GM18517 (cell line): ENCODE data around the gene ZNF217.
"Not testable (repeated sequence)": the region's sequence is repeated elsewhere in the genome, so short reads cannot be mapped to it uniquely, and the experiment has no call there.

Experiments
- ATAC-seq: cut with Tn5 transposase; IDR thresholded peaks from one replicate; pipeline ENCODE4 v1.9.1; 2021; ENCODE audit warnings: mild to moderate bottlenecking, moderate library complexity; ENCODE audit not compliant: unreplicated experiment

ZNF217 gene

DNA sequence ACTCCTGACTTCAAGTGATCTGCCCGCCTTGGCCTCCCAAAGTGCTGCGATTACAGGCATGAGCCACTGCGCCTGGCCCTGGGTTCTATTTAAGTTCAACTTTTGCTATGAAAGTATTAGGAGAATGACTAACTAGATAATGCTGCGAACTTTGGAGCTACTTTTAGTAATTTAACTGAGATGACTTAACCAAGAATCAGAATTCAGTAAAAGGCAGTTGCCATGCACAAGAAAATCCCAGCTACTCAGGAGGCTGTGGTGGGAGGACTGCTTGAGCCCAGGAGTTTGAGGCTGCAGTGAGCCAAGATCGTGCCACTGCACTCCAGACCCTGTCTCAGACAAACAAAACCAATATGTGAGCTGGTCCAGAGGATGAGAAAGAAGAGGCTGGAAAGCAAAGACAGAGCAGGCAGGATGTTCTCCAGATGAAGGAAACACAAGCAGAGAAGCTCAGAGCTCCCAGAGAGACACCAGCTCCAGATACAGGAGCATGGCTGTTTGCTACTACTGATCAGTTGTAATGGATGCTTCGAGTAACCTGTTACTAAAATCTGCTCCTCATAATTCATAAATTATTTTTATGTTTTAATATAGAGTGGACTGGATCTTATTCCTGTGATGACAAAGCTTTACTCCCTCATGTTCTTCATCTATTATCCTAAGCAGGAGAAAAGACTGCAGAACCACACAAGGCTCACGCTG lies 23.9 kb downstream of the ZNF217 start:
- ATAC-seq: no peak

DNA sequence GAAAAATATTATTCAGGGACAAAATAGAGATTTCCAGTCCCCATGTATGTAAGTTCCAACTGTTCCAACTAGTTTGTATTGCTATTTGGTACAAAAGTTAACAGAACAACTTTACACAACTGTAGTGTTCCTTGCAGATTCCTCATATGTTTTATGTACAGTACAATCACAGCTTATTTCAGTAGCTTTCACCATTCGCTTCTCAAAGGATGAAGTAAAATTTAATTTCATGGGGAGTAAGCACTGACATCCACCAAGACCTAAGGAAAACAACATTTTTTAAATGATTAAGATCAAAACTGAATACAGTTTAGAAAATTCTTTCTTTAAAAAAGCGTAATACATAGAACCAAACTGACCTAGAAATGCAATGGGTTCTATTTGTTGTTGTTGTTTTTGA lies 24.6 kb downstream of the ZNF217 start:
- no peak for ATAC-seq

DNA sequence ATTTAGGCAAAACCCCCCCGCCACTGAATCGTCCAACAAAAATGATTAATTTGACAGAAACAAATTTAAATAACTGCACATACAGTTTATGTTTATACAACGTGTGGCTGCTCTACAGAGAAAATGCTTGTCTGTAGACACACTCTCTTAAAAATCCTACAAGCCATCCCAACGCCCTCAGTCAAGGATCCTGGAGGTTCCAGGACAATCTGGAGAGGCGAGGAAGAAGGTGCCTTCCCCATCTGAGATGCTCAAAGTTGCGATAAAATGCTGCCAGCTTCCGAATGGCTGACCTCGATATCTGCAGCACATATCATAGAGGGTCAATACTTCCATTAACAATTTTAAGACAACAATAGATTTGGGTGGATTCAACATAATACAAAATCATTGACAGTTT lies 25.3 kb downstream of the ZNF217 start:
- no peak for ATAC-seq

DNA sequence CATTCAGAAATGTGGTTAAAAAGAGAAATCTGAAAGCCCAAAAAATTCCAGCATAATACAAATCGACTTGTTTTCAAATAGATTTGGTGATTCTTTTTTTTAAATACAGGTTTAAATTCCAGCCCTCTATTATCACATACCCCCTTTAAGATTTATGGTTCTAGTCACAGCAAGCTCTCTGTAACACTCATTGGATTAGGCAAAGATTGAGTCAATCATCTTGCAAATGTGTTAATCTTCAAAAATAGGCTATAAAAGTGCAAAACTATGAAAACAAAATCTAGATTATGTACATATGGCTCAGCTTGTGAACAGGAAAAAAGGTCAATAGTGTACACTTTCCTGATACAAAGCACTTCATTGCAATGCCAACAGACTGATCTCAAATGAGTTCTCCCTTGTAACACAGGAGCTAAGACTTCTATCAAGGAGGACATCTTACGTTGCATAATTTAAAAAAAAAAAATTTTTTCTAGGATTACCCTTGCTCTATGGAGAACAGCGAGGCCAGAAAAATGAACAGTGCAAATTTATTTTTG lies 26.2 kb downstream of the ZNF217 start:
- no peak for ATAC-seq

DNA sequence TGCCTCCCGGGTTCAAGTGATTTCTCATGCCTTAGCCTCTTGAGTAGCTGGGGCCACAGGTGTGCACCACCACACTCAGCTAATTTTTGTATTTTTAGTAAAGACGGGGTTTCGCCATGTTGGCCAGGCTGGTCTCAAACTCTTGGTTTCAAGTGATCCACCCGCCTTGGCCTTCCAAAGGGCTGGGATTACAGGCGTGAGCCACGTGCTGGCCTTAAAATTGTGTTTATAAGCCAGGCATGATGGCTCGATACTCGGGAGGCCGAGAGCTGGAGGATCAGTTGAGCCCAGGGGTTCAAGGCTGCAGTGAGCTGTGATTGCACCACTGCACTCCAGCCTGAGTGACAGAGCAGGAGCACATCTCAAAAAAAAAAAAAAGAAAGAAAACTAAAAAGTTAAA lies 27.0 kb downstream of the ZNF217 start:
- not testable (repeated sequence) for ATAC-seq

DNA sequence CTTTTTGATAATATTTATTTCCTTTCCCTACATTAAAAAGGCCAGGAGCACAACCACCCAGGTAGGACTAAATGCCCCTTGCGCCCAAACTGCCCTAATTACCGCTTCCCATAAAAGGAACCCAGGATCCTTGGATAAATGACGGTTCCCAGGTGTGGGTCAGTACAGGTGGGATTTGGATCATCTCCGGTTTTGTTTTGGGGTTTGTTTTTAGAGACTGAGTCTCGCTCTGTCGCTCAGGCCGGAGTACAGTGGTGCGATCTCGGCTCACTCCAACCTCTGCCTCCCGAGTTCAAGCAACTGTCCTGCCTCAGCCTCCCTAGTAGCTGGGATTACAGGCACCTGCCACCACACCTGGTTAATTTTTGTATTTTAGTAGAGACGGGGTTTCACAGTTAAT lies 28.4 kb downstream of the ZNF217 start:
- no peak for ATAC-seq

DNA sequence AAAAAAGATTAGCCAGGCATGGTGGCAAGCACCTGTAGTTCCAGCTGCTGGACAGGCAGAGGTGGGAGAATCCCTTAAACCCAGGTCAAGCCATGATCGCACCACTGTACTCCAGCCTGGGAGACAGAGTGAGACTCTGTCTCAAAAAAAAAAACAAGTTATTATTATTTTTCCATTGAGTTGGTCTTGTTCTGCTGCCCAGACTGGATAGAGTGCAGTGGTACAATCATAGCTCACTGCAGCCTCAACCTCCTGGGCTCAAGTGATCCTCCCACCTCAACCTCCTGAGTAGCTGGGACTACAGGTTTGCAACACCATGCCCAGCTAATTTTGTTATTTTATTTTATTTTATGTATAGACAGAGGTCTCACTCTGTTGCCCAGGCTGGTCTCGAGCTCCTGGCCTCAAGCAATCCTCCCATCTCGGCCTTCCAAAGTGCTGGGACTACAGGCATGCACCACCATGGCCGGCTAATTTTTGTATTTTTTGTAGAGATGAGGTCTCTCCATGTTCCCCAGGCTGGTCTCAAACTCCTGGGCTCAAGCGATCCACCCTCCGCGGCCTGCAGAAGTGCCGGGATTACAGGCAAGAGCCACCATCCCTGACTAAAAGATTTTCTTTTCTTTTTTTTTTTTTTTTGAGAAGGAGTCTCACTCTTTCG lies 31.4 kb downstream of the ZNF217 start:
- not testable (repeated sequence) for ATAC-seq

DNA sequence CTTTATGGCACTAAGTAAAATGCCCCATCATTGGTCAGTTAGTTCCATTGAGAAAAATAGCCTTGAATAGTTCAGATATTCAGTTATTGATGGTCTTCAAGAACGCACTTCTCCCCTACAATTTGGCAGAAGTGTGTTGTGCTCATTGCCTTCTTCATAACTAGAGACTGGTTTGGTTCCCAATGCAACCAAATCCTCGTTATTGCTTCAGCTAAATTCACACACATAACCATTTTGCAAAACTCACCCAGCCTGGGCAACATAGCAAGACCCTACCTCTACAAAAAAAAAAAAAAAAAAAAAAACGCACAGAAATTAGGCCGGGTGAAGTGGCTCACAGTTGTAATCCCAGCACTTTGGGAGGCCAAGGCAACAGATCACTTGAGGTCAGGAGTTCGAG lies 32.1 kb downstream of the ZNF217 start:
- ATAC-seq: no peak

DNA sequence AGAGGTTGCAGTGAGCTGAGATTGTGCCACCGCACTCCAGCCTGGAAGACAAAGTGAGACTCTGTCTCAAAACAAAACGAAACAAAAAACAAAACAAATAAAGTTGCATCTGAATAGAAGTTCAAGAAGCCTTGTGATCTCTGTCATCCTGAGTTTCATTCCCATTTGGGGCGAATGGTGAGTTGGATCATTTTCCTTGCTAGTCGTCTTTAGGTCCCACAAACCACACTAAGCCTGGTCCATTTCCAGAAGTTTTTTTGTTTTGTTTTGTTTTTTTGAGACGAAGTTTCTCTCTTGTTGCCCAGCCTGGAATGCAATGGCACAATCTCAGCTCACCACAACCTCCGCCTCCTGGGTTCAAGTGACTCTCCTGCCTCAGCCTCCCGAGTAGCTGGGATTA lies 33.8 kb downstream of the ZNF217 start:
- ATAC-seq: no peak

DNA sequence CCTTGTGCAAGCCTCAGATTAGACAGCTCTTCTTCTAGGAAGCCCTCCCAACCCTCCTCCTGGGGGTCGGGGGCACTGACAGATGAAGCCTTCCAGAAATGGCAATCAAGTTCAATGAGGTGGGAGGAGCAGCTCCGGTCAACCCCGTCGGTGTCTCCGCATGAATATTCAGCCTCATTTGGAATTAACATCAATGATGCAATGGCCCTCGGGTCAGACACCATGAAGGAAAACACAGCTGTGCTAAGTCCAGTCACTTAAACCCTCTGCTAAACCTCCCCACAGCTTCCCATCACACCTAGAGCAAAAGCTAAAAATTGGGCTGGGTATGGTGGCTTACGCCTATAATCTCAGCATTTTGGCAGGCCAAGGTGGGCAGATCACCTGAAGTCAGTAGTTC lies 36.5 kb downstream of the ZNF217 start:
- ATAC-seq: no peak

DNA sequence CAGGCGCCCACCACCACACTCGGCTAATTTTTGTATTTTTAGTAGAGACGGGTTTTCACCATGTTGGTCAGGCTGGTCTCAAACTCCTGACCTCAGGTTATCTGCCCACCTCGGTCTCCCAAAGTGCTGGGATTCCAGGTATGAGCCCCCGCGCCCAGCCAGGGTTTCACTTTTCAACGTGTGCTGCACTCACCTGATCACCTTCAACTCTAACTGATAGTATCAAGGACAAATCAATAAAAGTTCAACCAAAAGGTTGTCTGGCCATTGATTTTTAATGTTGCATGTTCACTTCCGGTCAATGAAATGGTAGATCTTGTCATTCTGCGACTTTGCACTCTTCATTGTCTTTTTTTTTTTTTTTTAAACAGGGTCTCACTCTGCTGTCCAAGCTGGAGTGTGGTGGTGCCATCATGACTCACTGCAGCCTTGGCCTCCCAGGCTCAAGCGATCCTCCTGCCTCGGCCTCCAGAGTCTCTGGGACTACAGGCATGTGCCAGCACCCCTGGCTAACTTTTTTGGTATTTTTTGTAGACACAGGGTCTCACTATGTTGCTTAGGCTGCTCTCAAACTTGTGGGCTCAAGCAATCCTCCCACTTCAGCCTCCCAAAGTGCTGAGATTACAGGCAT lies 37.3 kb downstream of the ZNF217 start:
- no peak for ATAC-seq

DNA sequence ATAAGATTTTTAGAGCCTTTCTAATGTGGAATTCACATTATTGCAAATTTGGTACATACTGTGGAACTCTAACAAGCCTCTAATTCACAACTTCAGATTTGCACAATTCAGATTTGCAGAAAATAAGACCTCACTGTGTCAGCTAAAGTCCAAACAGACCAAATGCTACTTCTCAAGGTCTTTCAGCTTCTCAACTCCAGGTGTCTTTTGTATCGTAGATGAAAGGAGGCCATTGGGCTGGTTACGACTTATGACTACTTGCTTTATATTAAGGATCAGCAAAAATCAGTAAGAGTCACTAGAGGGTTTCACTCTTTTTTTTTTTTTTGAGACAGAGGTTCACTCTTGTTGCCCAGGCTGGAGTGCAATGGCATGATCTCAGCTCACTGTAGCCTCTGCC lies 37.8 kb downstream of the ZNF217 start:
- ATAC-seq: no peak

DNA sequence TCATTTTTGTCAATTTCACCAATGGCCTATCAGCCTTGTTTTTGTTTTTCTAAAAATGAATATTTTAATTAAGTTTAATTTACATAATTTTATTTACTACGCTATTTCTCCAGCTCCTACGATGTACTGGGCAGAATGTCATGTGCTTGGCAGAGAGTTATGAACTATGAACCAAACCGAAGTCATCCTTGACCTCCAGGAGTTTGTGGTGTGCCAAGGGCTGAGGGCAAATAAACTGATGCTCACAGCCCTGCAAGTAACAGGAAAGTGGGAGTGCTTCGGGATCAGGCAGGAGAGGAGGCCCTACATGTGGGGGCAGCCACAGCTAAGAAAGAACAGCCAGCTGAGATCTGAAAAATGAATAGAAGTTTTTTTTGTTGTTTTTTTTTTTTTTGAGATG lies 38.6 kb downstream of the ZNF217 start:
- ATAC-seq: no peak

DNA sequence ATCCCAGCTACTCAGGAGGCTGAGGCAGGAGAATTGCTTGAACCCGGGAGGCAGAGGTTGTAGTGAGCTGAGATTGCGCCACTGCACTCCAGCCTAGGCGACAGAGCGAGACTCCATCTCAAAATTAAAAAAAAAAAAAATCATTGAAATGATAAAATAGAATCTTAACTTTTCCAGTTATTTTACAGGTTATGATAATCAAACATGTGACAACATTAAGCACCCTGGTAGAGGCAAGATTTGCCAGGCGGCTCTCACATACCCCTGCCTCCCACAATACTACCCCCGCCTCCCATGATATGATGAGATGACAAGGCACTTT lies 41.1 kb downstream of the ZNF217 start:
- ATAC-seq: not testable (repeated sequence)

DNA sequence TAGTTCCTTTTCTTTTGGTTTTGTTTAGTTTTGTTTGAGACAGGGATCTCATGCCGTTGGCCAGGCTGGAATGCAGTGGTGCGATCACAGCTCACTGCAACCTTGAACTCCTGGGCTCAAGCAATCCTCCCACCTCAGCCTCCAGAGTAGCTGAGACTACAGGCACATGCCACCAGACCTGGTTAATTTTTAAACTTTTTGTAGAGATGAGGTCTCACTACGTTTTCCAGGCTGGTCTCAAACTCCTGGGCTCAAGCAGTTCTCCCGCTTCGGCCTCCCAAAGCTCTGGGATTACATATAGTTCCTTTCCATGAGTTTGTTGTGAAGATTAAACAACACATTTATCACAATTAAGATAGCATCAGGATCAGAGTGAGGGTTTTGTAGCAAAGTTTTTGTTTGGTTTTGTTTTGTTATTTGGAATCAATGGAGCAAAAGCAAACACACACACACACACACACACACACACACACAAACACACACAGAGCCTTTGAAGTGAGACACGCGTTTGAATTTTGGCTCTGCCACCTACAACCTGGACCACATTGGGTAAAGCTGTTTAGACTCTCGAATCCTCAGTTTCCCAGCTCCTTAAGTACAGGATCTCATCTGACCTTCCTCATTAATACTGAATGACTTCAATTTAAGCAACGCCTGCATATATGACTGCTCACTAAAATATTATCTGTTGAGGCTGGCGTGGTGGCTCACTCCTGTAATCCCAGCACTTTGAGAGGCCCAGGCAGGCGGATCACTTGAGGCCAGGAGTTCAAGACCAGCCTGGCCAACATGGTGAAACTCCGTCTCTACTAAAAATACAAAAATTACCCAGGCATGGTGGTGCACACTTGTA lies 41.7 kb downstream of the ZNF217 start:
- ATAC-seq: not testable (repeated sequence)

DNA sequence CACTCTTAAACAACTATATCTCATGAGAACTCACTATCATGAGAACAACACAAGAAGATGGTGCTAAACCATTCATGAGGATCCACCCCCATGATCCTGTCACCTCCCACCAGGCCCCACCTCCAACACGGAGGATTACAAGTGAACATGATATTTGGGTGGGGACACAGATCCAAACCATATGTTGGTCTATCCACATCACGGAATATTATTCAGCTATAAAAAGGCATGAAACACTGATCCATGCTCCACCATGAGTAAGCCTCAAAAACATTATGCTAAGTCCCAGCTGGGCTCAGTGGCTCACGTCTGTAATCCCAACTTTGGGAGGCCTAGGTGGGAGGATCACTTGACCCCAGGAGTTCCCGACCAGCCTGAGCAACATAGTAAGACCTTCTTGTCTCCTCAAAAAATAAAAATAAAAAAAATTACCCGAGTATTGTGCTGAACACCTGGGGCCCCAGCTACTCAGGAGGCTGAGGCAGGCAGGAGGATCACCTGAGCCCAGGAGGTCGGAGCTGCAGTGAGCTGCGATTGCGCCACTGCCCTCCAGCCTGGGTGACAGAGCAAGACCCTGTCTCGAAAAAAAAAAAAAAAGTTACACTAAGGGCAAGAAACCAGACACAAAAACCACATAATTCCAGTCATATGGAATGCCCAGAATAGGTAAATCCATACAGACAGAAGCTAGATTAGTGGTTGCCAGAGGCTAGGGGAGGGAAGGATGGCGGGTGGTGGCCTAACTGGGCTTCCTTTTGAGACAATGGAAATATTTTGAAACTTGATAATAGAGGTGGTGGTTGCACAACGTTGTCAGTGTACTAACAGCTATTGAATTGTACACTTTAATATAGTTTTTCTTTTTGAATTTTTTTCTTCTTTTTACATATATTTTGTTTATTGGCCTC lies 43.1 kb downstream of the ZNF217 start:
- no peak for ATAC-seq

DNA sequence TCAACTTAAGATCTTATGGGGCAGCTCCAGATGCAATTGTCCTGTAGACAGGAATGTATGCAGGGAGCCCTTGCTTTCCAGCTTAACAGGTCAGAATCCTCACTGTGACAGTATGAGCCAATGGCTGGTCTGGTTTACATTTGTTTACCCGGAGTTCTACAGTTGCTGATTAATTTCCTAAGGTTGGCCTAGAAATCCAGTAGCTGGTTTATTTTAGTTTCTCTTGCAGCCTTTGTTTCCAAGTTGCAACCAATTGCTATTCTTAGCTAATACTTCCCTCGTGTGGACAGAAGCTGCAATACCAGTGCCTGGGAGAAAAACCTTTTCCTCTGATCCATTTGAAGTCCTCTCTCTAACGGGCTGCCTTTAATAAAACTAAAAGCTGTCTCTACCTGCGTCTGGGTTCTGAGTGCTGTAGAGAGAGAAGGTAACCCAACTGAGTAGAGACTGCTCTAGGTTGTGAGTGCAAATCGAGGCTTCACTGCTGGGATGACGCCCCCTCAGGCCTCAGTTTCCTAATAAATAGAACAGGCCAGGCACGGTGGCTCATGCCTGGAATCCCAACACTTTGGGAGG lies 45.9 kb downstream of the ZNF217 start:
- ATAC-seq: no peak

DNA sequence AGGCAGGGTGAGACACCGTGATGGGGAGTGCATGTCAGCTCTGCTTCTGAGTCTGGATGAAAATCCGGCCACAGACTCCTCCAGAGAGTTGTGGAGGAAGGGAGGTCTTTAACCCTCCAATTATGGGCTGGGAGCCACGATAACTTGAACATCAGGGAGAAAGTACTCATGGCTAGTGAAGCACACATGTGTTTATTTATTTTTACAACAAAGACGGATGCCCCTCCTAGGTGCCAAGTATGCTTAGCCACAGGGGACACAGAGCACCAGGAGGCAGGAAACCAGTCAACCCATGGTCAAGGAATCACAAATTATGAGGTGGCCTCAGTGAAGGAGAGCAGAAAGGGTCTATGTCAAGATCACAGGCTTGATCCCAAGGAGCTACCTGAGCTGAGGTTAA lies 54.1 kb downstream of the ZNF217 start:
- ATAC-seq: no peak

DNA sequence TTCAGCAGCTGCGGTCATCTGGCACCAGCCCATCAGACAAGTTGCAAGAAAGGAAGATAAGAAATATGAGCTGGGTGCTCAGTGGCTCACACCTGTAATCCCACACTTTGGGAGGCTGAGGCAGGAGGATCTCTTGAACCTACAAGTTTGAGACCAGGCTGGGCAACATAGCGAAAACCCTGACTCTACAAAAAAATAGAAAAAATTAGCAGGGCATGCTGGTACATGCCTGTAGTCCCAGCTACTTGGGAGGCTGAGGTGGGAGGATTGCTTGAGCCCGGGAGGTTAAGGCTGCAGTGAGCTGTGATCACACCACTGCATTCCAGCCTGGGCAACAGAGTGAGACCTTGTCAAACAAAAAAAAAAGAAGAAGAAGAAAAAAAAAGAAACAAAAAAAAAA lies 57.3 kb downstream of the ZNF217 start:
- not testable (repeated sequence) for ATAC-seq

DNA sequence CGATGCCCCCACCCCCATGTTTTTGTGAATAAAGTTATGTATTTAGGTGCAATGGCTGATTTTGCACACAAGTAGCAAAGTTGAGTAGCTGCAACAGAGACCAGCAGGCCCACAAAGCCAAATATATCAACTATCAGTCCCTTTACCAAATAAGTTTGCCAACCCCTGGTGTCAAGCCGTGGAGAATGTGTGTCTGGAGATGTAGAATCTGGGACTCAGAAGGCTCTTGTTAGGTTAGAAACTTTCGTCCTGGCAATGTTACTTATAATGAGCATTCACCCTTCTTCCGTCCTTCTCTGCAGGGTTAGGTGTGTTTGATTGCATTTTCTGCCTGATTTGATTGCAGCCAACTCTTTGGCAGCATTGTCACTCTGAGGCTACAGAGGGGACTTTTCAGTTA lies 57.8 kb downstream of the ZNF217 start:
- ATAC-seq: no peak
